Right ventricle myocardium superior (tissue), 1 donor: ENCODE data around the gene MCRIP1. TPM values are rescaled to one million over a fixed set of nuclear protein-coding genes. Genes with fewer than 3 reads are reported as not detected.

Experiments used
- ATAC-seq: fragments of 200-7000 bp; cut with Tn5 transposase; one replicate; pipeline ENCODE4 v1.9.1; 2020; ENCODE audit warnings: mild to moderate bottlenecking; ENCODE audit not compliant: poor library complexity
- DNase-seq: peaks from one replicate; pipeline ENCODE4 v3.0.0-alpha.2; 2020
- intact Hi-C: fragments of 100-400 bp; cut with DNase I; formaldehyde crosslinking; loops from one replicate; pipeline ENCODE4 v1.11.2; 2022
- total RNA-seq: library from RNA; stranded (reverse); fragmentation: NEBNext Ultra II Directional; extraction: Animal tissue kit (Norgen Biotek cat#: 25700); gene quantifications from one replicate; pipeline ENCODE4 v1.2.1, GENCODE V29; 2021
- donor health status: DM: no; HTN: yes; CAD: no; lungs with severe emphysema.

Gene MCRIP1
- total RNA-seq, 1 donor from 2014 or later: 104 TPM

DNA sequence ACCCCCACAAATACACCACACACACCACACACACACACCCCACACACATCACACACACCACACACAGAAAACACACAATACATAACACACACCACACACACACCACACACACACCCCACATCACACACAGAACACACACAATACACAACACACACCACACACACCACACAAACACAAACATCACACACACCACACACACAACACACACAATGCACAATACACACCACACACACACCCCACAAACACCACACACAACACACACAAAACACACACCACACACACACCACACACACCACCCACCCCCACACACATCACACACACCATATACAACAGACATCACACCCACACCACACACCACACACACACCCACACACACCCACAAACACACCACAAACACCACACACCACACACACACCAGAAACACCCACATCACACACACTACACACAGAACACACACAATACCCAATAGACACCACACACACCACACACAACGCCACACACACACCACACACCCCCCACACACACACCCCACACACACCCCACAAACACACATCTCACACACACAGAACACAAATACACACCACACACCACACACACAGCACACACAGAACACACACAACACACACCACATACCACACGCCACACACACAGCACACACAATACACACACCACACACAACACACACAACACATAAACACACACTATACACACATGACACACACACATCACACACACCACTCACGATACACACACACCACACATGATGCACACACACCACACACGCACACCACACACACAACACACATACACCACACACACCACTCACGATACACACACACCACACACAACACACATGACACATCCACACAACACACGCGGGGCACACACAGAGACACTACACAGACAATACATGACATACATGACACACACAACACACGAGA lies 40.1 kb downstream of the MCRIP1 start:
- DNase-seq (no peak), ATAC-seq (no peak)
- intact Hi-C loops: no loop called here

Other genes starting within 250 kb of the MCRIP1 start
- 81.1 TPM for gene NPLOC4, start 196.2 kb downstream of the MCRIP1 start, total RNA-seq
- gene TSPAN10, start 196.1 kb downstream of the MCRIP1 start, total RNA-seq: 0.24 TPM
- gene PDE6G, start 176.7 kb downstream of the MCRIP1 start, total RNA-seq: not detected
- 16.1 TPM for gene OXLD1, start 166.7 kb downstream of the MCRIP1 start, total RNA-seq
- 4.8 TPM for gene CCDC137, start 166.6 kb downstream of the MCRIP1 start, total RNA-seq
- gene ARL16, start 149.5 kb downstream of the MCRIP1 start, total RNA-seq: 11.9 TPM
- gene HGS, start 149.3 kb downstream of the MCRIP1 start, total RNA-seq: 34.5 TPM
- 173 TPM for gene MRPL12, start 129.9 kb downstream of the MCRIP1 start, total RNA-seq
- 7.0 TPM for gene SLC25A10, start 121.0 kb downstream of the MCRIP1 start, total RNA-seq
- gene GCGR, start 29.1 kb downstream of the MCRIP1 start, total RNA-seq: not detected
- gene PPP1R27, start 1.8 kb upstream of the MCRIP1 start, total RNA-seq: not detected
- 309 TPM for gene P4HB, start 27.2 kb upstream of the MCRIP1 start, total RNA-seq
- 113 TPM for gene ARHGDIA, start 38.0 kb upstream of the MCRIP1 start, total RNA-seq
- 29.9 TPM for gene ALYREF, start 58.3 kb upstream of the MCRIP1 start, total RNA-seq
- 176 TPM for gene ANAPC11, start 58.4 kb upstream of the MCRIP1 start, total RNA-seq
- gene NPB, start 68.9 kb upstream of the MCRIP1 start, total RNA-seq: 0.24 TPM
- 29.5 TPM for gene PCYT2, start 78.1 kb upstream of the MCRIP1 start, total RNA-seq
- gene SIRT7, start 84.9 kb upstream of the MCRIP1 start, total RNA-seq: 6.1 TPM
- gene MAFG, start 94.4 kb upstream of the MCRIP1 start, total RNA-seq: 29.9 TPM
- gene PYCR1, start 104.0 kb upstream of the MCRIP1 start, total RNA-seq: 3.2 TPM
- gene MYADML2, start 113.9 kb upstream of the MCRIP1 start, total RNA-seq: 3.5 TPM
- gene NOTUM, start 127.9 kb upstream of the MCRIP1 start, total RNA-seq: 0.56 TPM
- gene ASPSCR1, start 144.3 kb upstream of the MCRIP1 start, total RNA-seq: 25.4 TPM
- gene CENPX, start 189.6 kb upstream of the MCRIP1 start, total RNA-seq: 27.8 TPM
- 4.7 TPM for gene LRRC45, start 190.0 kb upstream of the MCRIP1 start, total RNA-seq
- gene RAC3, start 198.4 kb upstream of the MCRIP1 start, total RNA-seq: 0.97 TPM
- gene DCXR, start 204.4 kb upstream of the MCRIP1 start, total RNA-seq: 178 TPM
- gene RFNG, start 218.5 kb upstream of the MCRIP1 start, total RNA-seq: 20.5 TPM
- 86.5 TPM for gene GPS1, start 218.6 kb upstream of the MCRIP1 start, total RNA-seq
- 57.9 TPM for gene DUS1L, start 232.5 kb upstream of the MCRIP1 start, total RNA-seq